ENCODE results near the gene OR5K2. TPM values are rescaled to one million over a fixed set of nuclear protein-coding genes. Genes with fewer than 3 reads are reported as not detected.

OR5K2 gene
- total RNA-seq (2021), result not detected in 3 replicates
- Bru-seq, nascent RNA, result not detected
- long read RNA-seq, experiment 1, result 0 reads
- long read RNA-seq, experiment 2, result 0 reads
- long read RNA-seq, experiment 3, result 0 reads

GRCh38 chr3:98497381-98497780 lies at the start of gene OR5K2:
OR5K2 (plus strand) TSS chr3:98497681; CDS start chr3:98497681, 0 bp downstream.
- no peaks in the 10 kb centered on the region for H3K4me1 Mint-ChIP-seq
- ATAC-seq (no peak), DNase-seq (ENCODE audit: low spot score) (no peak)
- no peaks in the 10 kb centered on the region for H3K9me3 Mint-ChIP-seq
- POLR2A ChIA-PET, result no interaction called here
- no peak within 1 kb of the TSS for H3K27ac Mint-ChIP-seq
- no peak within 1 kb of the TSS for H3K4me3 Mint-ChIP-seq
- TF ChIP-seq RELA (CRISPR knock-in tag; IDR thresholded peaks at IDR 0.05; ENCODE audit: borderline replicate concordance) (no peak), E2F5 (CRISPR knock-in tag; IDR thresholded peaks at IDR 0.05) (no peak), SOX15 (CRISPR knock-in tag; IDR thresholded peaks at IDR 0.05) (no peak), ZNF423 (CRISPR knock-in tag; IDR thresholded peaks at IDR 0.05) (no peak), ZNF263 (CRISPR knock-in tag; IDR thresholded peaks at IDR 0.05; ENCODE audit: low read depth) (no peak), CTCF (IDR thresholded peaks at IDR 0.05) (no peak), MYBL2 (CRISPR knock-in tag; IDR thresholded peaks at IDR 0.05) (no peak), ESRRA (CRISPR knock-in tag; IDR thresholded peaks at IDR 0.05; ENCODE audit: borderline replicate concordance) (no peak), TEAD1 (CRISPR knock-in tag; IDR thresholded peaks at IDR 0.05) (no peak)
- H3K36me3 Mint-ChIP-seq, result no peaks in the 10 kb centered on the region
- no peaks in the 10 kb centered on the region for H3K27me3 Mint-ChIP-seq (ENCODE audit: low read depth)
- CTCF ChIA-PET, result no interaction called here

- Mint-ChIP-seq H3K4me1 (peaks cover 6% of the 10 kb centered on the region), H3K9me3 (peaks cover 8% of the 10 kb centered on the region), H3K4me3 (no peak overlapping the region), H3K36me3 (no peaks in the 10 kb centered on the region), H3K27ac (no peak overlapping the region), H3K27me3 (ENCODE audit: low read depth) (no peaks in the 10 kb centered on the region)
- ChIA-PET POLR2A (no interaction called here), CTCF (no interaction called here)
- ATAC-seq (no peak), DNase-seq (ENCODE audit: low spot score) (no peak)
- TF ChIP-seq E2F5 (CRISPR knock-in tag; IDR thresholded peaks at IDR 0.05) (no peak), SMAD3 (CRISPR knock-in tag; IDR thresholded peaks at IDR 0.05; ENCODE audit: borderline replicate concordance) (no peak), ZBTB43 (CRISPR knock-in tag; IDR thresholded peaks at IDR 0.05) (no peak), ESRRA (CRISPR knock-in tag; IDR thresholded peaks at IDR 0.05; ENCODE audit: borderline replicate concordance) (no peak), CDX4 (CRISPR knock-in tag; IDR thresholded peaks at IDR 0.05; ENCODE audit: borderline replicate concordance) (no peak), ZNF671 (CRISPR knock-in tag; IDR thresholded peaks at IDR 0.05) (no peak), ZBTB21 (CRISPR knock-in tag; IDR thresholded peaks at IDR 0.05; ENCODE audit: borderline replicate concordance) (no peak), IRF2 (CRISPR knock-in tag; IDR thresholded peaks at IDR 0.05; ENCODE audit: borderline replicate concordance, low read depth) (no peak), ZNF232 (CRISPR knock-in tag; IDR thresholded peaks at IDR 0.05) (no peak), NFE2L1 (CRISPR knock-in tag; IDR thresholded peaks at IDR 0.05) (no peak), ZNF263 (CRISPR knock-in tag; IDR thresholded peaks at IDR 0.05; ENCODE audit: low read depth) (no peak), FOXP1 (CRISPR knock-in tag; IDR thresholded peaks at IDR 0.05; ENCODE audit: borderline replicate concordance) (no peak)
These were observed 47.8 kb upstream of the OR5K2 start for GRCh38 chr3:98449606-98450193.

Data from WTC11 (cell line).